Fibroblast of mammary gland (primary cell): ENCODE results near the gene TSPAN14.

Source experiments
- DNase-seq: peaks from one replicate; pipeline ENCODE4 v3.0.0-alpha.2; 2010; ENCODE audit warnings: low read depth
- H3K4me3 ChIP-seq: 2 replicates; pipeline ENCODE4 v1.5.1; 2011; ENCODE audit warnings: low read depth, mild to moderate bottlenecking, low read length, moderate library complexity; ENCODE audit not compliant: control insufficient read depth
- CTCF ChIP-seq: conservative IDR thresholded peaks from 2 replicates; pipeline ENCODE4 v1.5.1; 2011; ENCODE audit warnings: low read depth, low read length, inconsistent platforms; ENCODE audit not compliant: control insufficient read depth, insufficient read depth

The TSPAN14 gene

GRCh38 chr10:80409121-80409520 is 45.0 kb upstream of the TSPAN14 start:
- no peak for TF ChIP-seq CTCF
- DNase-seq: no peak
- peak overlapping the region; percentile 46 for H3K4me3 ChIP-seq

DNA sequence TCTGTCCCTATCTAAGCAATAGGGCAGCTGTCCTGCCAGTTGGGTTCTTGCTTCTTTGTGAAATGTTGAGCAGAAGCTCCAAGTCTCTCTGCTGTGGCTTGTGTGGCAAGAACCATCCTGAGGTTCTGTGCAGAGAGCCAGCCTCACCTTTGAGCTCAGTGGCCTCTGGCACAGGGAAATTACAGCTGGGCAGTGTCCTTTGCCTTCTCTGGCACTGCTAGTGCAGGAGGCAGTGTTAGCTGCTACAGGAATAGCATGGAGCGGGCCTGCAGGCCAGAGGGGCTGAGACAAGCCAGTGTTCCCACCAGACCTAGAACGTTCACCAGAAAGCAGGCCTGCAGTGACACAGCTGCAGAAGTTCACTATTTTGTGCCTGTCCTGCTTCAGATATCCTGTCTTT is 44.0 kb upstream of the TSPAN14 start:
- no peak for TF ChIP-seq CTCF
- no peak overlapping the region for H3K4me3 ChIP-seq
- DNase-seq: no peak

DNA sequence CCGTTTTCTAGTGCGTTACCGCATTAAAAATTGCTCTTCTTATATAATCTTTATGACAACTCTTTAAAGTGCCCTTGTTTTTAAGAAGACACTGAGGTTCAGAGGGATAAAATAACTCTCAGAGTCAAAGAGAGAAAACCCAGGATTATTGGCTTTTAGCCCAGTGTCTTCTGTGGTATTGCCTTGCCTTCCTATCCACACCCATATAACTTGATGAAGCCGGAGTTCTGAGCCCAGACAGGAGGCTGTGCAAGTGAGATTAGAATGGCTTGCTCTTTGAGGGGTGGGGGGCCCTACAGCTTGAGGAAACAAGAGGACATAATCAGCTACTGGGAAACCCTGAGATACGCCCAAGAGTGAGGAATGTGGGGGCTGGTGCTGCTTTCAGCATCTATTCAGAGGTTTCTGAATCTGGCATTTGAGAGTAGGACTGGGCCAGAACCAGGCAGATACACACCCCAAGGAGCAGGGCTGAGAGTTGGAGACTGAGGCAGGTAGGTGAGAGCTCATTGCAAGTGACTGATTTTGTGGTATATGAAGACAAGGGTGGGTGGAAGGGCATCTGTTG is 43.4 kb upstream of the TSPAN14 start:
- no peak overlapping the region for H3K4me3 ChIP-seq
- no peak for DNase-seq
- TF ChIP-seq CTCF: no peak

DNA sequence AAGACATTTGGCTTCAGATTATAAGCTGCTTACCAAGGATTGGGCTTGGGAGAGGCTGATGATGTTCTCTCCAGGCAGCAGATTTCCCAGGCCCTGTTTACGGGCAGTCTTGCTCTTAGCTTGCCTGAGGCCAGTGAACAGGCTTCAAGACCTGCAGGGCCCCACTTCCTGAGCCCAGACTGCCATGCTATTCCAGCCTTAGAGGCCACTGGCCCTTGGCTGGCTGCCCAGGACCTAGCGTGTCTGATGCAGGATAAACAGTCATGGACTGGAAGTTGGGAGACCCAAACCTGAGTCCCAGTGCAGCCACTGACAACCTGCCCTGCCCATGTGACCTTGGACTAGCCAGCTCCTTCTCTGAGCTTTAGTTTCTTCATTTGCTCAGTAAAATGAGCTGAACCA is 42.8 kb upstream of the TSPAN14 start:
- no peak for TF ChIP-seq CTCF
- DNase-seq: no peak
- H3K4me3 ChIP-seq: no peak overlapping the region

GRCh38 chr10:80411681-80412220 is 42.4 kb upstream of the TSPAN14 start:
- no peak overlapping the region for H3K4me3 ChIP-seq
- TF ChIP-seq CTCF: no peak
- DNase-seq: no peak

DNA sequence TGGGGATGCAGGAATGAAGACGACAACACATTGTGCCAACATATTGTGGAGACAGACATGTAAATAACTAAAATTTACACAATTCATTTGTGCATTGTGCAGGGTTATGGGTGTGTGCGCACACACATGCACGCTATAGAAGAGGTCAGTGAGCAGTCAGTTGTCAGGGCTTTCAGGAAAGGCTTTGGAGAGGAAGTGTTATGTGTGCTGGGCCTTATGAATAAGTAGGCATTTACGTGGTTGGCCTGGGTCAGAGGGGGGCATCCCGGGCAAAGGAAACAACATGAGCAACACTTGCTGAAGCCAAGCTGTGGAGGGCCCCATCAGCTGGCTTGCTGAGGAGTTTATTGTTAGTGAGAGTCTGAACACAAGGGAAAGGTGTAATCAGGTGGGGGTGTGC is 41.6 kb upstream of the TSPAN14 start:
- no peak for TF ChIP-seq CTCF
- DNase-seq: no peak
- H3K4me3 ChIP-seq: no peak overlapping the region

- TF ChIP-seq CTCF: no peak
- peak; percentile 62 for DNase-seq
- H3K4me3 ChIP-seq: no peak overlapping the region
Observed at GRCh38 chr10:80413271-80413996, 40.7 kb upstream of the TSPAN14 start.
